GM19043 (cell line): Measurements from ENCODE around the gene ULK1.
"Not testable (repeated sequence)": the region's sequence is repeated elsewhere in the genome, so short reads cannot be mapped to it uniquely, and the experiment has no call there.

Experiments
- ATAC-seq: cut with Tn5 transposase; IDR thresholded peaks from one replicate; pipeline ENCODE4 v1.9.1; 2021; ENCODE audit warnings: low read depth; ENCODE audit not compliant: unreplicated experiment

Gene ULK1

DNA sequence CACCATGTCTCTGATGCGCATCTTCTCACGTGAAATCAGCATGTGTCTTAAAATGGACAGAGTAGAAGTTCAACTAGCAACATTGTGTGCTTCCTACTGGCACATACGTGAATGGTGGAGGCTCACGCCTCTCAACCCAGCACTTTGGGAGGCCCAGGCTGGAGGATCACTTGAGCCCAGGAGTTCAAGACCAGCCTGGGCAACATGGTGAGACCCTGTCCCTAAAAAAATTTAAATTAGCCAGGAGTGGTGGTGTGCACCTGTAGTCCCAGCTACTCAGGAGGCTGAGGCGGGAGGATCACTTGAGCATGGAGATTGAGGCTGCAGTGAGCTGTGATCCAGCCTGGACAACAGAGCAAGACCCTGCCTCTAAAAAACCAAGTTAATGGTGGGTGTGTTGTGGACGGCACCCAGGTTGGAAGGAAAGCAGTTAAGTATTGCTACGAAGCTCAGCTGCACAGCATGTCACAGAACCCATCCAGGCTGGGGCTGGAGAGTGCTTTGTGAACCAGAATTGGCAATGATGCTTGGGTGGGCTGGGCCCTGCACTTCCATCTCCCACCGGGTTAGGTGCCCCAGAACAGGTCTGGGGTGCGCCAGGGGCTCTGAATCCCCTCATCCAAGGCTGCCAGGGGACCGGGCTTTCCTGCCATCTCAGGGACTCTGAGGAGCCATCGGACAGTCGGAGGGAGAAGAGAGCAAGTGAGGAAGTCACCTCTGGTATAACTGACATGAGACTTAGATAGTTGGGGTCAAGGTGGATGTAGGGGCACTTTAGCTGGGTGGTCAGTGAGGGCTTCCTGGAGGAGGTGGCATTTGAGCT is 33.0 kb upstream of the ULK1 start:
- no peak for ATAC-seq

DNA sequence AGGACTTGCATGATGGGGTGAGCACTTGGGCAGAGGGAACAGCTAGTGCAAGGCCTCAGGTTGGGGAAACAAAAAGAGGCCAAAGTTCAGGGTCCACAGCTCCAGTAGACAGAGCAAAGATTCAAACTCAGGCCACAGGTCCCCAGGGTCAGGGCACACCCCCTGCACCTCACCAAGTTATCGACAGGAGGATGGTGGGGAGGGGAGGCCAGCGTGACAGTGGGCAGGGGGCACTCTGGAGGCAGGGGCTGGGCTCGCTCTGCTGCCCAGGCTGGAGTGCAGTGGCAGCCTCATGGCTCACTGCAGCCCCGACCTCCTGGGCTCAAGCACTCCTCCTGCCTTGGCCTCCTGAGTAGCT is 32.4 kb upstream of the ULK1 start:
- no peak for ATAC-seq

GRCh38 chr12:131862600-131862993 is 31.8 kb upstream of the ULK1 start:
- ATAC-seq: no peak

- ATAC-seq: no peak
Observed at GRCh38 chr12:131862994-131863710, 31.3 kb upstream of the ULK1 start.

GRCh38 chr12:131863711-131864396 is 30.6 kb upstream of the ULK1 start:
- ATAC-seq: no peak

GRCh38 chr12:131864469-131864868 is 30.0 kb upstream of the ULK1 start:
- ATAC-seq: no peak

GRCh38 chr12:131865180-131865875 is 29.1 kb upstream of the ULK1 start:
- ATAC-seq: no peak

GRCh38 chr12:131867471-131867870 is 27.0 kb upstream of the ULK1 start:
- no peak for ATAC-seq

DNA sequence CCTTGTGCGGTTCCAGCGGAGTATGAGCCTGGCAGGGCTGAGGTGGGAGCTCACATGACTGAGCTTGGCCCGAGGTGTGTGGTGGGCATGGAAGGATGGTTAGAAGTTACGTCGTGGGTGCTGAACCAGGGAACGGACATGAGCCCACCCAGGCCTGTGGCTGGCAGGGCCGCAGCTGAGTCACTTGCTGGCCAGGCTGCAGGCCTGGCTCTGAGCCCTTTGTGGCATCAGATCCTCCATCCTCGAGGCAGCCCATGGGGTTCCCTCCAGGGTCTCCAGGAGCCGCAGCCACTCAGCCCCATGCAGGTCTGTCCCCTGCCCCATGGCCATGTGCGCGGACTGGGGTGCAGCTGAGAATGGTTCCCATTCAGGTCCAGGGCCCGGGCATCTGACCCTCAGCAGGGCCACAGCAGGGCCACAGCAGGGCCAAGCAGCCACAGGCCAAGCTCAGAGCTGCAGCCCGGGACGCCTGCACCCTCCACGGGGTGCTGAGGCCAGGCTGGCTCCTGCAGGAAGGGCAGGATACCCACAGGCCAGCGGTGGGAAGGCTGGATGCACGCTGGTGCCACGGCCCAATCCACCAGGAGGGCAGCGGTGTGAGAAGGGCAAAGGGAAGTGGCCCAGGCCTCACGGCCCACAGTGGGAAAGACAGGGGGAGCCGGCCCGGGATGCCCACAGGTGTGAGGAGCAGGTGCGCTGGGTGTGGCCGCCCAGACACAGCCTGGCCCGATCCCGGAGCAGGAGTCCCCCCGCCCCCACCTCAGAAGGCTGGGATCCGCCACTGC is 26.3 kb upstream of the ULK1 start:
- no peak for ATAC-seq

GRCh38 chr12:131869871-131870418 is 24.5 kb upstream of the ULK1 start:
- ATAC-seq: no peak

GRCh38 chr12:131871677-131872076 is 22.7 kb upstream of the ULK1 start:
- ATAC-seq: no peak

DNA sequence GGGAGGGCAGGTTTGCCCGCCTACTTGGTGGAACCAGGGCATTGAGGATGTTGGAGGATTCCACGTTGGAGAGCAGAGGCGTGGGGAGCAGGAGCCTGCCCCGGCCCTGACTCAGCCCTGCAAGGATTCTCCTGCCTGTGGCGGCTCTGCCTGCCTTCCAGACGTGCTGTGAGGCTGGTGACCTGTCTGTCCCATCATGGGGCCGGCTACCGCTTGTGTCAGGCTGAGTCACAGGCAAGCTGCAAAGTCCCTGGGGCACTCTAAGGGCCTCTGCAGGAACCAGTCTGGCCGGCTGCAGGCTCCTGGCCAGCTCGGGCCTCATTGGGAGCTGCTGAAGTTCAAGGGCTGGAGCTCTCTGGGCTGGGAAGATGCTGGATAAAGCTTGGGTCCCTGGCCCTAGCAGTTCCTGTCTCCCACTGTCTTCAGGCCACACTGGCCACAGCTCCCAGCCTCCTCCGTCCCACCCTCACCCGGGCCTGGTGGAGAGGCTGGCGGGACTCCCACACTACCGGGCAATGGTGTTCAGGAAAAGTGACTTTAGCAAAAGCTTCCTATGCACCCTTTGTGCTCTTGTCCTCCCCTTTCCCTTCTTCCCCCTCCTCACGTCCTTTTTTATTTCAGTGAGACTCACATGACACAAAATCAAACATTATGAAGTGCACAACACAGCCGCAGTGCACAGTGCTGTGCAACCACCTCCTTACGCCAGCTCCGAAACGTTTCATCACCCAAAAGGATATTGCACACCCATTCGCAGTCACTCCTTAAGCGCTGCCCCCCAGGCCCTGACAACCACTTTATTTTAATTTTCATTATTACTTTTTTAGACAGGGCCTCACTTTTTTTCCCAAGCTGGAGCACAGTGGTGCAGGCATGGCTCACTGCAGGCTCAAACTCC is 22.0 kb upstream of the ULK1 start:
- ATAC-seq: no peak

DNA sequence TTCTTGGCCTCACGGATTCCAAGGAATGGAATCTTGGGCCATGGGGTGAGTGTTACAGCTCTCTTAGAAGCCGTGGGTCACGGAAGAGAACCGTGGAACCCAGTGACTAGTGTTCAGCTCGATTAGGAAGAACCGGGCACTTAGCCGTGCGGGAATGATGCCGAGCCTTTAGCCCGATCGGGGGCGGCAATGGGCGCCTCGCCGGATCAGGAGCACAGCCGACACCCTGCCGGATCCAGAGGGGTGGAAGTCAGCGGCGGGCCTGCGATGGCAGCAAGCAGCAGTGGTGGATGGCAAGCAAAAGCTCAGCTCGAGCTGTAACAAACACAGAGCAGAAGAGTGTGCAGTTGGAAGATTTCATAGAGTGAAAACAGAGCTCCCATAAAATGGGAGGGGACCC is 21.1 kb upstream of the ULK1 start:
- ATAC-seq: no peak

GRCh38 chr12:131874972-131875371 is 19.4 kb upstream of the ULK1 start:
- not testable (repeated sequence) for ATAC-seq

DNA sequence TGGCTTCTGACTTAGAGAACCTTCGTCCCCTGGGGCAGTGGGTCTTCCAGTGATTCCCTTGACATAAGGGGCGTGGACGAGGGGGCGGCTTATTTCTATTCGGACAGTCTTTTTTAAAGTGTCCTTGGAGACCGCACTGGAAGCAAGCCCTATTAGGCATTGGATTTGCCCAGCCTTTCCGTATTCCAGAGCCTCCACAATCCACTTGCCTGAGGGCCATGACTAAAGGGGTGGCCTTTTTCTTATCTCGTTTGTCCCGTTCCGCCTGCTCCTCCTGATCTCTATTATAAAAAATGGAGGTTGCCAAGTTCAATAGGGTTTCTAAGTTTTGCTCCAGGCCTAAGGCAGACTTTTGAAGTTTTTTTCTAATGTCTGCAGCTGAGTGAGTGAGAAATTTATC is 17.2 kb upstream of the ULK1 start:
- not testable (repeated sequence) for ATAC-seq

GRCh38 chr12:131878436-131878835 is 16.0 kb upstream of the ULK1 start:
- not testable (repeated sequence) for ATAC-seq

DNA sequence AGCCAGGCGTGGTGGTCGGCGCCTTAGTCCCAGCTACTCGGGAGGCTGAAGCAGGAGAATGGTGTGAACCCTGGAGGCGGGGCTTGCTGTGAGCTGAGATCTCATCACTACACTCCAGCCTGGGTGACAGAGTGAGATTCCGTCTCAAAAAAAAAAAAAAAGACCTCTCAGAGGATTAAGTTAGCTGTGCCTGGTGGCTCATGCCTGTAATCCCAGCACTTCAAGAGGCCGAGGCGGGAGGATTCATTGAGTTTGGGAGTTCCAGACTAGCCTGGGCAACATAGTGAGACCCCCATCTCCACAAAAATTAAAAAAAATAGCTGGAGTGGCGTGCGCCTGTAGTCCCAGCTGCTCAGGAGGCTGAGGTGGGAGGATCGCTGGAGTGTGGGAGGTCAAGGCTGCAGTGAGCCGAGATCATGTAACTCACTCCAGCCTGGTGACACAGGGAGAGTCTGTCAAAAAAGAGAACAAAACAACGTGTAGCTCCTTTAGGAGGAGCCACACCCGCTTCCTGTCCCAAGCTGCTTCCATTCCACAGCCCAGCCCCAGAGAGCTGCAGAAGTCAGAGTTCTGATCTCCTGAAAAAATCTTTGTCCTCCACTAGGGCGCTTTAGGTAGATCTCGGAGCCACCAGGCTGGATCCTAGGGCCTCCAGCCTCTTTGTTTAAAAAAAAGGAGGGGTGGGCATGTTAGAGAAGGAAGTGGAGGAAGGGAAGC is 11.5 kb upstream of the ULK1 start:
- ATAC-seq: no peak

DNA sequence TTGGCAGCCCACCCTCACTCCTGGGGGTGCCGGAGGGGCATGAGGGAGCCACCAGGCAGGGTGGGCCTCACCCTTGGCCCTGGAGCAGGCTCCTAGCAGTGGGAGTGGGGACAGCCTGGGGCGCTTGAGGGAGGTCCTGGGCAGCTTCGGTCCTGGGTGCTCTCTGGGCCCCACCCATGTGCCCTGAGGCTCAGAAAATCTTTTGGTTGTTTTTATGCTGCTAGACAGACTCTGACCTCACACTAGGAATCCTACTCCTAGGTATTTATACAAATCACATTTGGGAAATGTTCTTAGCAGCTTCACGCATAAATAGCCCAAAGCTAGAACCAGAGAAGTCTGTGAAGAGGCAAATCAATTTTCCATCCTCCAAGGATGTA is 10.9 kb upstream of the ULK1 start:
- ATAC-seq: no peak
